ENCODE measurements around the gene LRMDA.
A peak's percentile ranks its signal among the peaks of the same experiment; 100 is the strongest.

LRMDA gene

DNA sequence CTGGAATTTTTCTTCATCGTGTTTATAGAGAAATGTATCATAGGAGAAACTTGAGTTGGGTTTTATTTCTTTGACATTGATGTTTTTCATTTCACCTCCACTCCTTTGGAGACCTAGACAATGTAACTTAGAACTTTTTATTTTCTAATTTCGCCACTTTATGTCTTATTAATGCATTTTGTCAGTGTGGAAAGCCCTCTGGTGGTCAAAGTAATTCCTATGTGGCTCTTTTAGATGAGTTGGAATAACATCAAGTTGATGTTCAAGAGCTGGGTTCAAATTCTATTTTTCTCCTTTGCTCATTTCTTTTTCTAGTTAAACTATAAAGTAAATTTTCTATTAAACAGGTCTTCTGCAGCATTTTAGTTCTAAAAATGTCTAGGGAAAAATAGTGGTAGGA is 478.6 kb downstream of the LRMDA start:
- no peak overlapping the region for H3K4me3 ChIP-seq (ENCODE audit: low read depth, low read length)
- peak; percentile 5 for DNase-seq (ENCODE audit: low read depth)
- TF ChIP-seq, protein P1, sequence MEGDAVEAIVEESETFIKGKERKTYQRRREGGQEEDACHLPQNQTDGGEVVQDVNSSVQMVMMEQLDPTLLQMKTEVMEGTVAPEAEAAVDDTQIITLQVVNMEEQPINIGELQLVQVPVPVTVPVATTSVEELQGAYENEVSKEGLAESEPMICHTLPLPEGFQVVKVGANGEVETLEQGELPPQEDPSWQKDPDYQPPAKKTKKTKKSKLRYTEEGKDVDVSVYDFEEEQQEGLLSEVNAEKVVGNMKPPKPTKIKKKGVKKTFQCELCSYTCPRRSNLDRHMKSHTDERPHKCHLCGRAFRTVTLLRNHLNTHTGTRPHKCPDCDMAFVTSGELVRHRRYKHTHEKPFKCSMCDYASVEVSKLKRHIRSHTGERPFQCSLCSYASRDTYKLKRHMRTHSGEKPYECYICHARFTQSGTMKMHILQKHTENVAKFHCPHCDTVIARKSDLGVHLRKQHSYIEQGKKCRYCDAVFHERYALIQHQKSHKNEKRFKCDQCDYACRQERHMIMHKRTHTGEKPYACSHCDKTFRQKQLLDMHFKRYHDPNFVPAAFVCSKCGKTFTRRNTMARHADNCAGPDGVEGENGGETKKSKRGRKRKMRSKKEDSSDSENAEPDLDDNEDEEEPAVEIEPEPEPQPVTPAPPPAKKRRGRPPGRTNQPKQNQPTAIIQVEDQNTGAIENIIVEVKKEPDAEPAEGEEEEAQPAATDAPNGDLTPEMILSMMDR (IDR thresholded peaks at IDR 0.05; ENCODE audit: insufficient read depth, low read depth, low read length, missing control alignments) = peak; percentile 9

- no peak for DNase-seq (ENCODE audit: low read depth)
- TF ChIP-seq, protein P1 (IDR thresholded peaks at IDR 0.05; ENCODE audit: insufficient read depth, low read depth, low read length, missing control alignments) = no peak
- H3K4me3 ChIP-seq (ENCODE audit: low read depth, low read length) = no peak overlapping the region
Observed at GRCh38 chr10:75911426-75911825, 480.0 kb downstream of the LRMDA start.

DNA sequence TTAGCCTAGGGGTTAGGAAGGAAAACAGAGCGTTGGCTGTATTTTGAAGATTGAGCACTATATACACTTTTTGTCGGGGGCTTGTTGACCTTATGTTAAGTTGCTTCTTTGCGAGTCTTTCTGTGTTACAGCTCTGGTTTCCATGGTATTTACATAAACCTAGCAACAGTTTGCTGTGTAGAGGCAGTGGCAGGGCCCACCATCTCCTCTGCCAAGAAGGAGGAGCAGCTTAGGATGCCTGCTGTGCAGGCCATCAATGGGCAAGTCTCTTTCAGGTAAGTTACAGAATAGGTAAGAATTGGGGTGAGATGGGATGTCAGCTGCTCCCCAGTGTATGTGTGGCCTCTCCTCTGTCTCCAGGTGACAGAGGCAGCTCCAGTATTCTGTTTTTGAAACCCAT is 485.5 kb downstream of the LRMDA start:
- H3K4me3 ChIP-seq (ENCODE audit: low read depth, low read length) = no peak overlapping the region
- TF ChIP-seq, protein P1 (IDR thresholded peaks at IDR 0.05; ENCODE audit: insufficient read depth, low read depth, low read length, missing control alignments) = no peak
- DNase-seq (ENCODE audit: low read depth) = no peak

DNA sequence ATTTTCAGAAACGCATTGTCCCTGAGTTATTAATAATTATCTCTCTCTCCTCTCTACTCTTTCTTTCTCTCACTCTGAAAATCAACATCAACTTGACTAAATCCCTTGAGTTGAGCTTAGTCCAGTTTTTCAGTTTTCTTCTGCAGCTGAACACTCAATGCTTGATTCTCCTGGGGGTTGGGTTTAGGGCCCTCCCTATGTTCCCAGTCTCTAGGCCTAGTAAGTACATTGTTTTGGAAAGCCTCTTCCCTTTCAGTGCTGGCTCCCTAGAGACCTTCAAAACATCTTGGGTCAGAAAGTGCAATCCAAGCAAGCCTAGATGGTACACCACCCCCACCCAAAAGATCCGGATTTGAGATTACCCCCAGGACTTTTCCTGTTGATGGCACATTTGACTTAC is 488.5 kb downstream of the LRMDA start:
- H3K4me3 ChIP-seq (ENCODE audit: low read depth, low read length) = no peak overlapping the region
- TF ChIP-seq, protein P1 (IDR thresholded peaks at IDR 0.05; ENCODE audit: insufficient read depth, low read depth, low read length, missing control alignments) = no peak
- DNase-seq (ENCODE audit: low read depth) = no peak

- TF ChIP-seq, protein P1 (IDR thresholded peaks at IDR 0.05; ENCODE audit: insufficient read depth, low read depth, low read length, missing control alignments) = no peak
- no peak for DNase-seq (ENCODE audit: low read depth)
- H3K4me3 ChIP-seq (ENCODE audit: low read depth, low read length) = no peak overlapping the region
Observed at GRCh38 chr10:75922435-75922834, 491.0 kb downstream of the LRMDA start.

- TF ChIP-seq, protein P1 (IDR thresholded peaks at IDR 0.05; ENCODE audit: insufficient read depth, low read depth, low read length, missing control alignments) = no peak
- H3K4me3 ChIP-seq (ENCODE audit: low read depth, low read length) = no peak overlapping the region
- no peak for DNase-seq (ENCODE audit: low read depth)
Observed at GRCh38 chr10:75924309-75924902, 493.0 kb downstream of the LRMDA start.

- no peak for DNase-seq (ENCODE audit: low read depth)
- no peak overlapping the region for H3K4me3 ChIP-seq (ENCODE audit: low read depth, low read length)
- TF ChIP-seq, protein P1 (IDR thresholded peaks at IDR 0.05; ENCODE audit: insufficient read depth, low read depth, low read length, missing control alignments) = no peak
Observed at GRCh38 chr10:75925999-75926398, 494.6 kb downstream of the LRMDA start.
